Ascending aorta (tissue), 2 donors: ENCODE data around the gene TMEM42. TPM values are rescaled to one million over a fixed set of nuclear protein-coding genes. Genes with fewer than 3 reads are reported as not detected.

ENCODE experiments used
- DNase-seq, 2 donors: peaks; one replicate each; pipeline ENCODE4 v3.0.0-alpha.2; 2019; ENCODE audit warnings: low spot score in 2 of 2
- H3K27ac ChIP-seq, 2 donors: fragments of 200-600 bp; sonication (generic); one replicate each; pipeline ENCODE4 v1.5.1; 2016 to 2017; ENCODE audit warnings: mild to moderate bottlenecking in 1 of 2
- H3K27me3 ChIP-seq: fragments of 200-600 bp; sonication (generic); one replicate; pipeline ENCODE4 v1.5.1; 2017
- H3K36me3 ChIP-seq, 2 donors: fragments of 200-600 bp; sonication (generic); one replicate each; pipeline ENCODE4 v1.5.1; 2016
- H3K4me1 ChIP-seq, 2 donors: fragments of 200-600 bp; sonication (generic); one replicate each; pipeline ENCODE4 v1.5.1; 2016 to 2017; ENCODE audit warnings: mild to moderate bottlenecking in 1 of 2
- H3K4me3 ChIP-seq, 2 donors: fragments of 200-600 bp; sonication (generic); one replicate each; pipeline ENCODE4 v1.5.1; 2016 to 2017; ENCODE audit warnings: mild to moderate bottlenecking in 1 of 2
- H3K9me3 ChIP-seq, 2 donors: fragments of 200-600 bp; sonication (generic); one replicate each; pipeline ENCODE4 v1.5.1; 2016
- CTCF ChIP-seq, 3 experiments: fragments of 200-600 bp in 2 of 3; fragments of 450-650 bp in 1 of 3; sonication (generic) in 2 of 3; IDR thresholded peaks; one replicate each; pipeline ENCODE4 v1.5.1; 2016 to 2019; ENCODE audit warnings: antibody characterized with exemption in 3 of 3, mild to moderate bottlenecking in 1 of 3, moderate library complexity in 1 of 3
- intact Hi-C: fragments of 100-400 bp; cut with DNase I; formaldehyde crosslinking; loops from one replicate; pipeline ENCODE4 v1.15.1; 2023
- total RNA-seq: library from RNA; depleted of rRNA; stranded (reverse); fragments of >200 nt; gene quantifications from one replicate; pipeline ENCODE4 v1.1.0, GENCODE V29; 2016

The TMEM42 gene
- total RNA-seq, 1 donor from 2014 or later = not detected

- H3K27me3 ChIP-seq = no peaks in the 10 kb centered on the region
- no peak overlapping the region for H3K27ac ChIP-seq
- no peaks in the 10 kb centered on the region for H3K36me3 ChIP-seq
- no peaks in the 10 kb centered on the region for H3K4me1 ChIP-seq
- H3K4me3 ChIP-seq = no peak overlapping the region
- no peak for DNase-seq
- no peaks in the 10 kb centered on the region for H3K9me3 ChIP-seq
- TF ChIP-seq CTCF (IDR thresholded peaks at IDR 0.05) = no peak
- intact Hi-C loops = no loop called here
These were observed 43.9 kb downstream of the TMEM42 start for GRCh38 chr3:44905446-44906157.

GRCh38 chr3:44906997-44907396, 45.3 kb downstream of the TMEM42 start:
- Histone ChIP-seq H3K27me3 (no peaks in the 10 kb centered on the region), H3K4me3 (no peak overlapping the region), H3K9me3 (no peaks in the 10 kb centered on the region), H3K27ac (no peak overlapping the region), H3K4me1 (no peaks in the 10 kb centered on the region), H3K36me3 (no peaks in the 10 kb centered on the region)
- TF ChIP-seq CTCF (IDR thresholded peaks at IDR 0.05) = no peak
- DNase-seq = no peak
- intact Hi-C loops = no loop called here

DNA sequence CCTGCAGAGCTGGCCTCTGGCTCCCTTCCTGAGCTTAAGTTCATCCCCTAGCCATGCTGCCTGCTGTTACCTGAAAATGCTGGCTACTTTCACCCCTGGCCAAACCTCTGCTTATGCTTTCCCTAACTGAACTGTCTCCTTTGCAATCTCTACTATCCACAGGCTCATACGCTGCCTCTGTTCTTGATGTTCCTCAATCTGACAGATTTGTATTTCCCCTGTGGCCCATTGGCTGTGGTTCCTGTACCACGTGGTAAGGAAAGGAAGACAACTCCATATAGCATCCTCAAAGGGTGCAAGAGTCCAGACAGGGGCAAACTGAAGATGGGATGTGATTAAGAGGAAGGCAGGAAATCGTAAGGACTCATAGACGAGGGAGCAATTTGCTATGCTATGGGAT, 45.9 kb downstream of the TMEM42 start:
- H3K36me3 ChIP-seq = no peaks in the 10 kb centered on the region
- H3K4me3 ChIP-seq = no peak overlapping the region
- TF ChIP-seq CTCF (IDR thresholded peaks at IDR 0.05) = no peak
- intact Hi-C loops = no loop called here
- no peak overlapping the region for H3K27ac ChIP-seq
- no peaks in the 10 kb centered on the region for H3K4me1 ChIP-seq
- no peaks in the 10 kb centered on the region for H3K27me3 ChIP-seq
- H3K9me3 ChIP-seq = no peaks in the 10 kb centered on the region
- no peak for DNase-seq

- DNase-seq = no peak
- H3K27me3 ChIP-seq = no peaks in the 10 kb centered on the region
- no peak for TF ChIP-seq CTCF (IDR thresholded peaks at IDR 0.05)
These were observed 47.4 kb downstream of the TMEM42 start for GRCh38 chr3:44909063-44909462.

DNA sequence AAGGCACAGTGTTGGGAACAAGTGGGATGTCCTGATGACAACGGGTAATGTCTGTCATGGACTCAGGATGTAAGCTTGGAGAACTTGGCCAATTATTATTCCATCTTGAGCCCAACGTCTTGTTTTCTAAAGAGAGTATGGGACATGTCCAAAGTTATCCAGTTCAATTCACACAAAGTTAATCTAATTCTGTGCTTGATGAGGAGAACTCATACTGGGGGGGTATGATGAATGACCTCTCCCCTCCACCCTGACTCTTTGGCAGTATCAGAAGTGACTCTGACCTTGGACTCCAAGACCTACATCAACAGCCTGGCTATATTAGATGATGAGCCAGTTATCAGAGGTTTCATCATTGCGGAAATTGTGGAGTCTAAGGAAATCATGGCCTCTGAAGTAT, 49.0 kb downstream of the TMEM42 start:
- Histone ChIP-seq H3K4me1 (no peaks in the 10 kb centered on the region), H3K36me3 (no peaks in the 10 kb centered on the region), H3K9me3 (no peaks in the 10 kb centered on the region), H3K4me3 (no peak overlapping the region), H3K27ac (no peak overlapping the region), H3K27me3 (no peaks in the 10 kb centered on the region)
- intact Hi-C loops = no loop called here
- no peak for TF ChIP-seq CTCF (IDR thresholded peaks at IDR 0.05)
- DNase-seq = no peak

More at GRCh38 chr3:44909063-44909462, 47.4 kb downstream of the TMEM42 start:
- Histone ChIP-seq H3K36me3 (no peaks in the 10 kb centered on the region), H3K4me1 (no peaks in the 10 kb centered on the region), H3K4me3 (no peak overlapping the region), H3K9me3 (no peaks in the 10 kb centered on the region), H3K27ac (no peak overlapping the region)
- intact Hi-C loops = no loop called here
